GM10248 (cell line): ENCODE results near the gene NCOR2.
A peak's percentile ranks its signal among the peaks of the same experiment; 100 is the strongest.

Experiments
- CTCF ChIA-PET: fragments of 300-600 bp; sonication (Branson Sonifier 250); formaldehyde crosslinking; extraction: SDS; loops from one replicate; lab custom pipeline; 2021; ENCODE audit warnings: antibody characterized with exemption; lab: Yijun Ruan, JAX
- POLR2A ChIA-PET: fragments of 350-650 bp; sonication (Branson Sonifier 250); formaldehyde crosslinking; extraction: SDS; loops from one replicate; lab custom pipeline; 2020; ENCODE audit warnings: antibody characterized with exemption; lab: Yijun Ruan, JAX
- DNase-seq: peaks from one replicate; pipeline ENCODE4 v3.0.0; 2012; ENCODE audit errors: extremely low spot score
- CTCF ChIP-seq: IDR thresholded peaks from 2 replicates; pipeline ENCODE4 v1.5.1; 2012; ENCODE audit warnings: mild to moderate bottlenecking, low read depth; ENCODE audit errors: extremely low read depth, missing control alignments, control extremely low read depth

The NCOR2 gene

GRCh38 chr12:124570810-124571209, 3.4 kb upstream of the NCOR2 start:
- POLR2A ChIA-PET, result no interaction called here
- CTCF ChIA-PET, result interaction anchor here (0.9 to 2.5 kb wide), 3 partner anchors 12 to 196 kb away, joined by 3 to 8 read pairs (median 3); no protein-coding TSS in a partner anchor
- no peak for DNase-seq
- TF ChIP-seq CTCF, result no peak

DNA sequence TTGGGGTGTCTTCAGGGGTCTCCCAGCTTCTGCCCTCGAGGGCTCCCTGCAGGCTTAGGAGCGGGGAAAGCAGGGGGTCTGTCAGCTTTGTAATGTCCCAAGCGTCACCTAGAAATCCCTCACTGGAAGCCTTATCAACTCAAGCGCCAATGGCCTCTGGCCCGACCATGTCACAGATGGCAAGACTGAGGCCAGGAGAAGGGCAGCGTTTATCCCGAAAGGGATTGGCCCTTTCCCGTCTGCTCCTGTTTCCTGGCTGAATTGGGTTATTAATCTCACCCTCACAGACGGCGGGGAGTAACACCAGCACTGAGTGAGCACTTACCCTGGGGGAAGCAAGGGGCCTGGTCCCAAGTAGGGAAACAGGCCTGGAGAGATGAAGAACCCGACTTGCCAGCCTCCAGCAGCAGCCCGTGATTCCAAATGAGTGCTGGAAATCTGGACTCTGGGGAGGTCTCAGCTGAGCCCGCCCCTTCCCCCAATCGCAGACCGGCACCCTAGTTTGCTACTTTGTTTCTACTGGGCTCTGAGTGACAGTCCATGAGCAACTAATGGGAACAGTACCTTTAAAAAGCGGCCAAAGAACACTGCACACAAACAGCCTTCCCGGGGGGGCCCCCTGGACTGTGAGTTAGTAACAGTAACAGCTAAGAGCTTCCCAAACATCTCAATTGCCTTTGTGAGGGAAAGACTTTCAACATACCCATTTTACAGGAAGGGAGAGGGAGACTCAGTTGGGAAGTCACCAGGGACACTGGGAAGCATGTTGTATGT, 2.1 kb upstream of the NCOR2 start:
- POLR2A ChIA-PET, result no interaction called here
- DNase-seq, result no peak
- CTCF ChIA-PET, result interaction anchor here (1.2 to 2.5 kb wide), 3 partner anchors 10 to 198 kb away, joined by 3 to 11 read pairs (median 8); no protein-coding TSS in a partner anchor
- TF ChIP-seq CTCF, result no peak

GRCh38 chr12:124568431-124569374, 1.3 kb upstream of the NCOR2 start:
- peak; percentile 25 for TF ChIP-seq CTCF
- CTCF ChIA-PET, result interaction anchor here (0.7 to 2.5 kb wide), 3 partner anchors 10 to 199 kb away, joined by 3 to 11 read pairs (median 8); no protein-coding TSS in a partner anchor
- peak; percentile 85 for DNase-seq
- POLR2A ChIA-PET, result no interaction called here

GRCh38 chr12:124567673-124568373, 411 bp upstream of the NCOR2 start:
- POLR2A ChIA-PET, result no interaction called here
- CTCF ChIA-PET, result no interaction called here

GRCh38 chr12:124566161-124566996, 1.0 kb downstream of the NCOR2 start:
- DNase-seq, result peak; percentile 75
- ChIA-PET POLR2A (interaction anchor here (0.6 kb wide), 1 partner anchor 186 kb away, joined by 3 read pairs; no protein-coding TSS in a partner anchor), CTCF (interaction anchor here (0.9 to 1.3 kb wide), 2 partner anchors 13 to 21 kb away, joined by 3 read pairs; no protein-coding TSS in a partner anchor)
- TF ChIP-seq CTCF, result no peak

More at GRCh38 chr12:124567673-124568373, 411 bp upstream of the NCOR2 start:
- peak; percentile 93 for DNase-seq
- TF ChIP-seq CTCF, result peak; percentile 22
